Stimulated activated CD8-positive, alpha-beta memory T cell treated with anti-CD3 and anti-CD28 coated beads, Interleukin-15, amount 100 ng/mL, for 48 hours (primary cell): Measurements from ENCODE around the gene MCU.
"Not testable (repeated sequence)": the region's sequence is repeated elsewhere in the genome, so short reads cannot be mapped to it uniquely, and the experiment has no call there.

Experiments
- DNase-seq, 2 donors: peaks; one replicate each; pipeline ENCODE4 v3.0.0-alpha.2; 2020; ENCODE audit warnings: low read depth in 2 of 2

Gene MCU

GRCh38 chr10:72903941-72904446 lies 212.1 kb downstream of the MCU start:
- not testable (repeated sequence) for DNase-seq

GRCh38 chr10:72904806-72905205 lies 212.9 kb downstream of the MCU start:
- DNase-seq: no peak

DNA sequence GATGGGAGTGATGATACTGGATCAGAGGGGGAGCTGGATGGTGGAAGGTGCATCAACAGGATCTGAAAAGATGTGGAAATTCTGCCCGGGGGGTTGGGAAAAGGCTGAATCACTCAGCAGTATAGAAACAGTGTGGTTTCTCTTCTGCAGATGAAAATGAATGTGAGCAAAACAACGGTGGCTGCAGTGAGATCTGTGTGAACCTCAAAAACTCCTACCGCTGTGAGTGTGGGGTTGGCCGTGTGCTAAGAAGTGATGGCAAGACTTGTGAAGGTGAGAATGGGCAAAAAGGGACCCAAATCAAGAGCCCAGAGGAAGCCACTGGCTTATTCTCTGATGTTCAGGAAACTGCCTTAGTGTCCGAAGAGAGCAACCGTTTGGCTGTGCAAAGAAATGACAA lies 214.5 kb downstream of the MCU start:
- no peak for DNase-seq

DNA sequence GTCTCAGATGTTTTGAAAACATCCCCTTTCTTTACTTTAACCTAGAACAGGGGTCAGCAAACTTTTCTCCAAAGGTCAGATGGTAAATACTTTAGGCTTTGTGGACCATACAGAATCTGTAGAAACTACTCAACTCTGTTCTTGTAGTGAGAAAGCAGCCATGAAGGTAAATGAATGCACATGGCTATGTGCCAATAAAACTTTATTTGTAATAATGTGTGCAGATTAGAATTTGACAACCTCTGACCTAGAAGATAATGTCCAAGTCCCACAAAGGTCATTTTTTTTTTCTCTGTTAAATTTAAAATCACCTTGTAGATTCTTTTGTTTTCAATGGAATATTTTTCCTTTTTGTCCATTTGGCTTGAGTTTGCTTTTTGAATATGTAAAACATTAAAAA lies 218.8 kb downstream of the MCU start:
- no peak for DNase-seq

- DNase-seq: no peak
These were observed 219.8 kb downstream of the MCU start for GRCh38 chr10:72911758-72912157.

- no peak for DNase-seq
These were observed 220.8 kb downstream of the MCU start for GRCh38 chr10:72912736-72913135.

DNA sequence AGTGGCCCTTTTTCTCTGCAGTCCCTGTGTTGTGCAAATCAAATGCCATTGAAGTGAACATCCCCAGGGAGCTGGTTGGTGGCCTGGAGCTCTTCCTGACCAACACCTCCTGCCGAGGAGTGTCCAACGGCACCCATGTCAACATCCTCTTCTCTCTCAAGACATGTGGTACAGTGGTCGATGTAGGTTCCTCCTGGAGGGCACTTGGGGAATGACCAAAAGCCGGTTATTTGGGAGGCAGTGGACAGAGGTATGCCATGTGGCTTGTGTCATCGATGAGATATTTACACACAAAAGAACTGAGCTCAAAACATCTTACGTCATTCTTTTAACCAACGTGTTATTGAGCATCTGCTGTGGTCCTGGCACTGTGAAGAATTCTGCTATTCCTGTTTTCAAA lies 221.3 kb downstream of the MCU start:
- no peak for DNase-seq

DNA sequence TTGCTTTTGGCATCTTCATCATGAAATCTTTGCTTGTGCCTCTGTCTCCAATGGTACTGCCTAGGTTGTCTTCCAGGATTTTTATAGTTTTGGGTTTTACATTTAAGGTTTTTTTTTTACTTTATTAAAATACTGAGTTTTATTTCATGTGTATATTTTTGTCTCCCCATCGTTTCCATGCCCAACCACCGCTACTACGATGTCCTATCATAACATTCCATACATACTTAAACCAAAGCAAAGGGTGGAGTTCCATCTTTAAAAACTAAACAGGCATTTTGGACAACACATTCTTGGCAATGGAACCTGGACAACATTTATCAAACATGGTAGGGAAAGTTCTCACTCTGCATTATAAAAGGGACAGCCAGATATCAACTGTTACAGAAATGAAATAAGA lies 225.3 kb downstream of the MCU start:
- DNase-seq: not testable (repeated sequence)

DNA sequence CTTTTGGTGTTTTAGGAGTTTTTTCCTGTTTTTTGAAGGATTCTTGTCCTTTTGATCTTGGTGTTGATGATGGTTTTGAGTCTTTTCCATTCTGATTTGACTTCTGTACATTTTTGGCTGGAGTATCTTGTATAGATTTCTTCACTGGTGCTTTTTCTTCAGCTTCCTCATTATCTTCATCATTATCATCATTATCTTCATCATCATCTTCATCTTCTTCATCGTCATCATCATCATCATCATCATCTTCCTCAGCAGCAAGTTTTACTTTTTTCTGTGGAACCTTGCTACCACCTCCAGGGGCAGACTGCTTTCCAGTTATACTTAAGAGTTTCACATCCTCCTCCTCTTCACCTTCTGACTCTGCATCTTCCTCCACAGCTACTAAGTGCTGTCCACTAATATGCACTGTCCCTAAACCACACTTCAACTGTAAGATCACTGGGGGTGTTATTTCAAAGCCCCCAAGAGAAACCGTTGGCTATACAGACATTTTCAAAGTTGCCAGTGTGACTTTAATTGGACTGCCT lies 225.9 kb downstream of the MCU start:
- not testable (repeated sequence) for DNase-seq

GRCh38 chr10:72918352-72918751 lies 226.4 kb downstream of the MCU start:
- DNase-seq: no peak

GRCh38 chr10:72921147-72921683 lies 229.3 kb downstream of the MCU start:
- not testable (repeated sequence) for DNase-seq

GRCh38 chr10:72924351-72924750 lies 232.4 kb downstream of the MCU start:
- no peak for DNase-seq

- no peak for DNase-seq
These were observed 234.1 kb downstream of the MCU start for GRCh38 chr10:72925951-72926465.

DNA sequence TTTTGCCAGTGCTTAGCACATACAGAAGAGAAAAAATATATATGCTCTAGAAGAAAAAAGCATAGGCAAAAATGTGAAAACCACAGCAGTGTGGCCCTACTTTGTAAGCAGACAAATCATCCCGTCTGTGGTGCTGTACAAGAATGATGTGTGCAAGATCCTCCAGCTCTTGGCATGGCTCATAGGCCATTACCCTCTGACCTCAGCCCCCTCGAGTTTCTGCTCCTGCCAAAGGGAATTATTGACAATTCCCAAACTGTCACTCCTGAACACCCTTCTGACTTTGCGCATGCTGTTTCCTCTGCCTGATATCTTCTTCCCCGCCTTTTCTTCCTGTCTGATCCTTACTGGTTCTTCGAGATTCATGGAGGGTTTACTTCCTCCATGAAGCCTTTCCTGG lies 235.5 kb downstream of the MCU start:
- DNase-seq: no peak

DNA sequence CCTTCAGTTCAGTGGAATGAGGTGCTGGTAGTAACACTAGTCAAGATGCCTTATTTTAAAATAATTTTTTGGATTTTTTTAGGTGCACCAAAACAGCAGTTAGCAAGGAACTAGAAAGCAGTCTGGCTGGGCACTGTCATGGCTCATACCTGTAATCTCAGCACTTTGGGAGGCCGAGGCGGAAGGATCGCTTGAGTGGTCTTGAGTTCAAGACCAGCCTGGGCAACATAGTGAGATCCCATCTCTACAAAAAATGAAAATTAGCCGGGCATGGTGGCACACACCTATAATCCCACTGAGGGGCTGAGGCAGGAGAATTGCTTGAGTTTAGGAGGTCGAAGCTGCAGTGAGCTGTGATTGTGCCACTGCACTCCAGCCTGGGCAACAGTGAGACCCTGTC lies 236.9 kb downstream of the MCU start:
- DNase-seq: no peak

- DNase-seq: no peak
These were observed 238.3 kb downstream of the MCU start for GRCh38 chr10:72930276-72930675.

- no peak for DNase-seq
These were observed 240.5 kb downstream of the MCU start for GRCh38 chr10:72932259-72933015.

- no peak for DNase-seq
These were observed 243.4 kb downstream of the MCU start for GRCh38 chr10:72935361-72935760.
